CD4-positive, alpha-beta T cell (primary cell): ENCODE data around the gene SLC30A9. TPM values are rescaled to one million over a fixed set of nuclear protein-coding genes. Genes with fewer than 3 reads are reported as not detected.

Experiments used
- ATAC-seq: fragments of 200-7000 bp; cut with Tn5 transposase; one replicate; pipeline ENCODE4 v1.10.0; 2022; ENCODE audit warnings: mild to moderate bottlenecking; ENCODE audit not compliant: poor library complexity
- CTCF ChIA-PET: fragments of 350-600 bp; sonication (Branson Sonifier 250); formaldehyde crosslinking; loops from one replicate; lab custom pipeline; 2021; ENCODE audit warnings: antibody characterized with exemption, inconsistent platforms; lab: Charles Lee
- POLR2A ChIA-PET: fragments of 350-600 bp; sonication (Branson Sonifier 250); formaldehyde crosslinking; loops from one replicate; lab custom pipeline; 2021; ENCODE audit warnings: antibody characterized with exemption, inconsistent platforms; lab: Charles Lee
- DNase-seq, 14 experiments: peaks; one replicate each; pipeline ENCODE4 v3.0.0-alpha.2; 2013 to 2020; ENCODE audit warnings: mixed read lengths in 2 of 14
- H3K27ac ChIP-seq, 2 donors: one replicate each; pipeline versions ENCODE4 v1.5.1 to v1.7.0; 2013; ENCODE audit warnings: low read length in 2 of 2, low read depth in 1 of 2, mild to moderate bottlenecking in 1 of 2
- H3K27me3 ChIP-seq, 2 experiments: 1 replicate in 1 of 2; 2 replicates in 1 of 2; pipeline versions ENCODE4 v1.6.1 to v1.7.0; 2013; ENCODE audit warnings: low read length in 2 of 2, control low read depth in 1 of 2, mild to moderate bottlenecking in 1 of 2, moderate library complexity in 1 of 2; ENCODE audit not compliant: insufficient read depth in 2 of 2, control insufficient read depth in 1 of 2
- H3K36me3 ChIP-seq: one replicate; pipeline ENCODE4 v1.6.1; 2013; ENCODE audit warnings: low read length, control low read depth; ENCODE audit not compliant: insufficient read depth
- H3K4me1 ChIP-seq: one replicate; pipeline ENCODE4 v1.6.1; 2013; ENCODE audit warnings: low read length, control low read depth; ENCODE audit not compliant: insufficient read depth
- H3K4me3 ChIP-seq: one replicate; pipeline ENCODE4 v1.5.1; 2013; ENCODE audit warnings: mild to moderate bottlenecking, low read length, moderate library complexity
- H3K9me3 ChIP-seq, 2 experiments: 1 replicate in 1 of 2; 2 replicates in 1 of 2; pipeline versions ENCODE4 v1.6.1 to v1.7.0; 2013; ENCODE audit warnings: low read length in 2 of 2, mild to moderate bottlenecking in 2 of 2, control low read depth in 1 of 2, moderate library complexity in 1 of 2; ENCODE audit not compliant: control insufficient read depth in 1 of 2, insufficient read depth in 1 of 2
- H3K27ac Mint-ChIP-seq: one replicate; pipeline ENCODE4 v1.8.0; 2020; ENCODE audit warnings: mixed read lengths
- H3K27me3 Mint-ChIP-seq: one replicate; pipeline ENCODE4 v1.8.0; 2021; ENCODE audit warnings: mixed read lengths
- H3K36me3 Mint-ChIP-seq: one replicate; pipeline ENCODE4 v1.8.0; 2021; ENCODE audit warnings: low read depth, mixed read lengths
- H3K4me1 Mint-ChIP-seq: one replicate; pipeline ENCODE4 v1.8.0; 2021; ENCODE audit warnings: low read depth, mixed read lengths
- H3K4me3 Mint-ChIP-seq: one replicate; pipeline ENCODE4 v1.8.0; 2020; ENCODE audit warnings: mild to moderate bottlenecking, mixed read lengths
- H3K9me3 Mint-ChIP-seq: one replicate; pipeline ENCODE4 v1.8.0; 2020; ENCODE audit warnings: mixed read lengths
- intact Hi-C, 2 experiments: fragments of 100-400 bp; cut with DNase I in 1 of 2; cut with micrococcal nuclease in 1 of 2; formaldehyde crosslinking; loops; one replicate each; pipeline versions ENCODE4 v1.15.1 to v1.9.0; 2023 to 2025; cut with DNase I, micrococcal nuclease
- total RNA-seq, 174 experiments: library from RNA in 2 of 174; stranded (reverse) in 2 of 174; gene quantifications; one replicate each; pipeline ENCODE4 v1.2.3 and lab custom pipeline; 2021 to 2026
- TF ChIP-seq, protein P1 (sequence below): fragments of 200-600 bp; IDR thresholded peaks from one replicate; pipeline ENCODE4 v1.8.0; 2022; ENCODE audit warnings: antibody characterized with exemption, mild to moderate bottlenecking

Gene SLC30A9
- total RNA-seq, 2 experiments from 2014 or later, result 18.2 to 20.4 TPM

DNA sequence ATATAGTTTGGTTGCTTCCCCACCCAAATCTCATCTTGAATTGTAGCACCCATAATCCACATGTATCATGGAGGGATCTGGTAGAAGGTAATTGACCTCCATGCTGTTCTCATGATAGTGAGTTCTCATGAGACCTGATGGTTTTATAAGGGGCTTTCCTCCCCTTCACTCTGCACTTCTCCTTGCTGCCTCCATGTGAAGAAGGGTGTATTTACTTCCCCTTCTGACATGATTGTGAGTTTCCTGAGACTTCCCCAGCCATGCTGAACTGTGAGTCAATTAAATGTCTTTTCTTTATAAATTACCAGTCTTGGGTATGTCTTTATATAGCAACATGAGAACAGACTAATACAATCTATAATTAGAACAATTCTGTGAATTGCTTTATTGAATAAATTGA is 20.7 kb upstream of the SLC30A9 start:
- Histone ChIP-seq H3K4me1 (no peaks in the 10 kb centered on the region), H3K27ac (no peak overlapping the region), H3K36me3 (no peaks in the 10 kb centered on the region), H3K27me3 (no peaks in the 10 kb centered on the region), H3K9me3 (peaks cover 8 to 10% of the 10 kb centered on the region in 2 experiments), H3K4me3 (no peak overlapping the region)
- H3K4me1 Mint-ChIP-seq, result no peaks in the 10 kb centered on the region
- CTCF ChIA-PET, result no interaction called here
- H3K27me3 Mint-ChIP-seq, result peaks cover 5% of the 10 kb centered on the region
- DNase-seq (peak in 2 of 14 experiments; percentile 8 to 11), ATAC-seq (no peak)
- POLR2A ChIA-PET, result no interaction called here
- H3K9me3 Mint-ChIP-seq, result peaks cover 9% of the 10 kb centered on the region
- no peaks in the 10 kb centered on the region for H3K36me3 Mint-ChIP-seq
- H3K27ac Mint-ChIP-seq, result no peak overlapping the region
- no peak overlapping the region for H3K4me3 Mint-ChIP-seq
- TF ChIP-seq, protein P1, sequence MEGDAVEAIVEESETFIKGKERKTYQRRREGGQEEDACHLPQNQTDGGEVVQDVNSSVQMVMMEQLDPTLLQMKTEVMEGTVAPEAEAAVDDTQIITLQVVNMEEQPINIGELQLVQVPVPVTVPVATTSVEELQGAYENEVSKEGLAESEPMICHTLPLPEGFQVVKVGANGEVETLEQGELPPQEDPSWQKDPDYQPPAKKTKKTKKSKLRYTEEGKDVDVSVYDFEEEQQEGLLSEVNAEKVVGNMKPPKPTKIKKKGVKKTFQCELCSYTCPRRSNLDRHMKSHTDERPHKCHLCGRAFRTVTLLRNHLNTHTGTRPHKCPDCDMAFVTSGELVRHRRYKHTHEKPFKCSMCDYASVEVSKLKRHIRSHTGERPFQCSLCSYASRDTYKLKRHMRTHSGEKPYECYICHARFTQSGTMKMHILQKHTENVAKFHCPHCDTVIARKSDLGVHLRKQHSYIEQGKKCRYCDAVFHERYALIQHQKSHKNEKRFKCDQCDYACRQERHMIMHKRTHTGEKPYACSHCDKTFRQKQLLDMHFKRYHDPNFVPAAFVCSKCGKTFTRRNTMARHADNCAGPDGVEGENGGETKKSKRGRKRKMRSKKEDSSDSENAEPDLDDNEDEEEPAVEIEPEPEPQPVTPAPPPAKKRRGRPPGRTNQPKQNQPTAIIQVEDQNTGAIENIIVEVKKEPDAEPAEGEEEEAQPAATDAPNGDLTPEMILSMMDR, result no peak
- intact Hi-C loops, result no loop called here

DNA sequence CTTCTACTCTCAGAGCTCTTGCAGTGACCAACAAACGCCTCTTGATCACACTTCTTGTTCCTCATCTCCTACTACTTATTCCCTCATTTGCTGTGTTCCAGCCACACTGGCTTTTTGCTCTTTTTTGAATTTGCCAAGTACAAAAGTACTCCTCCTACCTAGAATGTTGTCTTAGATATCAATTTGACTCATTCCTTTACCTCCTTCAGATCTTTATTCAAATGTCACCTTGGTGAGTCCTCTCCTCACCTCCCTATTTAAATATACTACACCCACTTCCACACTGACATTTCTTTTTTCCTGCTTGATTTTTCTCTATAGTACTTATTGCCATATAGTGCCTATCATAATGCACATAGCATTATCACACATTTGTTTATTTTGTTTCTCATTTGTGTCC is 15.0 kb upstream of the SLC30A9 start:
- Mint-ChIP-seq H3K27ac (no peak overlapping the region), H3K4me3 (no peak overlapping the region), H3K4me1 (no peaks in the 10 kb centered on the region), H3K9me3 (no peaks in the 10 kb centered on the region), H3K27me3 (peaks cover 5% of the 10 kb centered on the region), H3K36me3 (no peaks in the 10 kb centered on the region)
- TF ChIP-seq, protein P1, result no peak
- ATAC-seq (no peak), DNase-seq (no peak)
- POLR2A ChIA-PET, result no interaction called here
- H3K36me3 ChIP-seq, result no peaks in the 10 kb centered on the region
- no peak overlapping the region for H3K27ac ChIP-seq
- peaks cover 0 to 3% of the 10 kb centered on the region in 2 experiments for H3K9me3 ChIP-seq
- no peak overlapping the region for H3K4me3 ChIP-seq
- intact Hi-C loops, result no loop called here
- H3K4me1 ChIP-seq, result no peaks in the 10 kb centered on the region
- H3K27me3 ChIP-seq, result no peaks in the 10 kb centered on the region
- CTCF ChIA-PET, result no interaction called here

DNA sequence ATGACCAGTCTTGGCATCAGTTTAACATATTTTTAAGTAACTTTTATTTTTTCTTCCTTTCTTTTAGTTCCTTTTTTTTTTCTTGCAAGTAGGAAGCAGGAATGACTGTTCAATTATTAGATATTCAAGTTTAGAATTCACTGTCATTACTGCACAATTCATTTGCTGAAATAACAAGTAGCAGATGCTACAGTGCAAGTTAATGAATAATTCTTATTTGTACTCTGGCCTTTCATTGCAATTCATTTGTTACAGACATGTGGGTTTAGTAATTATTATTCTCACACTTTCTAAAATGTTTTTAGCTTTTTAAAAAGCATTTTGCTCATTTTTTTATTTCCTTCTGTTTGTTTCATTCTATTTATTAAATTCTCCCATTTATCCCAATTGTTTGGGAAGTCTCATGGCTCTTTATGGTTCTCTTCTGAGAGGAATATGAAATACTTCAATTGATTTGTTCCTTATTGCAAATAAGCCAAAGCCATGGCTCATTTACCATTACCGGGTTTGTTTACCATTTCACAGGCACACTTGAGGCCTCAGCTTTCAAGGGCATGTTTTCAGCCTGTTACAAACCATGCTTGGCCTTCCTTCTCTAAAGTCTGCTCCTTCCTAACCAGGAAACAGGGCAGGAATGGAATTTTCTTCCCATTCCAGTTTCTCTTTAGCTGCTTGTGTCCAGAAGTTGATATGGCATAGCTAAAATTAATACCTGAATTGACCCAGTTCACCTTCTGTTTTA is 13.4 kb upstream of the SLC30A9 start:
- Mint-ChIP-seq H3K36me3 (no peaks in the 10 kb centered on the region), H3K27ac (no peak overlapping the region), H3K4me3 (no peak overlapping the region), H3K4me1 (no peaks in the 10 kb centered on the region), H3K9me3 (no peaks in the 10 kb centered on the region), H3K27me3 (peaks cover 5% of the 10 kb centered on the region)
- Histone ChIP-seq H3K27ac (no peak overlapping the region), H3K4me3 (no peak overlapping the region), H3K36me3 (no peaks in the 10 kb centered on the region), H3K4me1 (no peaks in the 10 kb centered on the region), H3K9me3 (peaks cover 0 to 3% of the 10 kb centered on the region in 2 experiments), H3K27me3 (no peaks in the 10 kb centered on the region)
- CTCF ChIA-PET, result no interaction called here
- intact Hi-C loops, result no loop called here
- POLR2A ChIA-PET, result no interaction called here
- DNase-seq (no peak), ATAC-seq (no peak)
- TF ChIP-seq, protein P1, result no peak
